HepG2 (cell line): ENCODE results near the gene ARHGEF1. TPM values are rescaled to one million over a fixed set of nuclear protein-coding genes. Genes with fewer than 3 reads are reported as not detected.

Experiments
- E2F2 ChIP-seq: sonication (generic); formaldehyde crosslinking; IDR thresholded peaks from 2 replicates; pipeline ENCODE4 v1.4.0; 2020; ENCODE audit warnings: missing genetic modification reagents, borderline replicate concordance
- NR2C2 ChIP-seq: sonication (generic); formaldehyde crosslinking; IDR thresholded peaks from 2 replicates; pipeline ENCODE4 v1.4.0; 2020; ENCODE audit warnings: missing genetic modification reagents, mild to moderate bottlenecking, moderate library complexity, borderline replicate concordance
- PAXIP1 ChIP-seq: sonication (generic); formaldehyde crosslinking; conservative IDR thresholded peaks from 2 replicates; pipeline ENCODE4 v1.4.0; 2020; ENCODE audit warnings: mild to moderate bottlenecking, missing genetic modification reagents, moderate library complexity
- RBM39 ChIP-seq: fragments of 200-400 bp; formaldehyde crosslinking; IDR thresholded peaks from one replicate; pipeline ENCODE4 v1.6.1; 2018; ENCODE audit warnings: antibody characterized with exemption, mild to moderate bottlenecking, low read depth, low read length; ENCODE audit not compliant: poor library complexity, severe bottlenecking
- SAFB2 ChIP-seq: sonication (generic); formaldehyde crosslinking; IDR thresholded peaks from 2 replicates; pipeline ENCODE4 v1.5.1; 2020; ENCODE audit warnings: missing genetic modification reagents, low read depth, mild to moderate bottlenecking, borderline replicate concordance
- SIX4 ChIP-seq: sonication (generic); formaldehyde crosslinking; IDR thresholded peaks from 2 replicates; pipeline ENCODE4 v1.4.0; 2020; ENCODE audit warnings: missing genetic modification reagents
- SKIL ChIP-seq: sonication (generic); formaldehyde crosslinking; IDR thresholded peaks from 2 replicates; pipeline ENCODE4 v1.8.0; 2022; ENCODE audit warnings: missing genetic modification reagents, mild to moderate bottlenecking, moderate library complexity, borderline replicate concordance
- SMC3 ChIP-seq: IDR thresholded peaks from 2 replicates; pipeline ENCODE4 v1.6.1; 2011; ENCODE audit warnings: low read length, improper control_type of control experiment
- SOX5 ChIP-seq: IDR thresholded peaks from 2 replicates; pipeline ENCODE4 v1.6.1; 2016; ENCODE audit warnings: borderline replicate concordance
- SOX6 ChIP-seq, 2 experiments: fragments of 450-650 bp in 1 of 2; sonication (generic) in 1 of 2; formaldehyde crosslinking in 1 of 2; IDR thresholded peaks; 2 replicates each; pipeline versions ENCODE4 v1.4.0 to v1.6.1; 2017 to 2020; ENCODE audit warnings: antibody characterized with exemption in 1 of 2, mild to moderate bottlenecking in 1 of 2, missing genetic modification reagents in 1 of 2
- ZKSCAN8 ChIP-seq: IDR thresholded peaks from 2 replicates; pipeline ENCODE4 v1.6.1; 2016; ENCODE audit warnings: borderline replicate concordance, missing genetic modification reagents, missing compliant biosample characterization
- ZMYM3 ChIP-seq: sonication (generic); formaldehyde crosslinking; IDR thresholded peaks from 2 replicates; pipeline ENCODE4 v1.5.1; 2020; ENCODE audit warnings: mild to moderate bottlenecking, missing genetic modification reagents
- ZNF350 ChIP-seq: sonication (generic); formaldehyde crosslinking; IDR thresholded peaks from 2 replicates; pipeline ENCODE4 v1.4.0; 2020; ENCODE audit warnings: mild to moderate bottlenecking, low read depth, missing genetic modification reagents, borderline replicate concordance
- ZNF607 ChIP-seq: sonication (generic); formaldehyde crosslinking; IDR thresholded peaks from 2 replicates; pipeline ENCODE4 v1.5.1; 2020; ENCODE audit warnings: missing genetic modification reagents, mild to moderate bottlenecking, borderline replicate concordance
- ZNF609 ChIP-seq: sonication (generic); formaldehyde crosslinking; IDR thresholded peaks from 2 replicates; pipeline ENCODE4 v1.4.0; 2020; ENCODE audit warnings: mild to moderate bottlenecking, missing genetic modification reagents, borderline replicate concordance
- ZNF614 ChIP-seq: IDR thresholded peaks from 2 replicates; pipeline ENCODE4 v1.6.1; 2018; ENCODE audit warnings: missing biosample characterization, missing genetic modification reagents, inconsistent platforms, borderline replicate concordance
- ZNF709 ChIP-seq: sonication (generic); formaldehyde crosslinking; IDR thresholded peaks from 2 replicates; pipeline ENCODE4 v1.5.0; 2020; ENCODE audit warnings: mild to moderate bottlenecking, missing genetic modification reagents
- ZSCAN12 ChIP-seq: sonication (generic); formaldehyde crosslinking; IDR thresholded peaks from 2 replicates; pipeline ENCODE4 v1.9.0; 2021; ENCODE audit warnings: mild to moderate bottlenecking, missing genetic modification reagents
- polyA plus RNA-seq, 8 experiments: library from polyadenylated mRNA; depleted of rRNA in 3 of 8; stranded (reverse) in 7 of 8; unstranded in 1 of 8; fragments of >200 nt; fragmentation: Illumina TruSeq in 4 of 8; extraction: Trizol in 4 of 8; gene quantifications; 2 replicates each; pipeline versions ENCODE4 v1.2.1 to v1.2.3, GENCODE V29; 2011 to 2016; ENCODE audit warnings: low read depth in 4 of 8, missing spikeins in 1 of 8, mixed read lengths in 1 of 8; ENCODE audit not compliant: insufficient read depth in 1 of 8
- total RNA-seq, 5 experiments: library from RNA; depleted of rRNA; stranded (reverse); fragments of >200 nt; fragmentation: Illumina TruSeq; extraction: Trizol; gene quantifications; 2 replicates each; pipeline ENCODE4 v1.2.3, GENCODE V29; 2016; ENCODE audit warnings: low read depth in 1 of 5

Gene ARHGEF1
- total and polyA plus RNA-seq, 2 of the 13 experiments (the other 11 are each of a cell fraction or from before 2014, with no cell fraction given), result 33.7 to 34.7 TPM

- TF ChIP-seq SKIL (CRISPR knock-in tag), result peak; percentile 46; the same call in 1 of the 2 replicates
- peak; percentile 55 for TF ChIP-seq PAXIP1 (CRISPR knock-in tag)
- no peak for TF ChIP-seq ZSCAN12 (CRISPR knock-in tag)
- no peak for TF ChIP-seq SOX6 (IDR thresholded peaks at IDR 0.05)
- TF ChIP-seq SOX6 (CRISPR knock-in tag; IDR thresholded peaks at IDR 0.05), result peak; percentile 26; the same call in 1 of the 2 replicates
- no peak for TF ChIP-seq SOX5 (CRISPR knock-in tag)
- peak; percentile 24; the same call in 1 of the 2 replicates for TF ChIP-seq ZNF609
- TF ChIP-seq SIX4 (CRISPR knock-in tag), result no peak
- peak; percentile 64; the same call in 1 of the 2 replicates for TF ChIP-seq ZMYM3 (CRISPR knock-in tag)
- TF ChIP-seq NR2C2 (CRISPR knock-in tag), result peak; percentile 94
- peak; percentile 16; the same call in 1 of the 2 replicates for TF ChIP-seq SMC3
- no peak for TF ChIP-seq ZNF607 (CRISPR knock-in tag)
- no peak for TF ChIP-seq ZNF709
- no peak for TF ChIP-seq ZNF614
- no peak for TF ChIP-seq SAFB2
- no peak for TF ChIP-seq RBM39
- TF ChIP-seq E2F2 (CRISPR knock-in tag), result no peak
- no peak for TF ChIP-seq ZNF350
- TF ChIP-seq ZKSCAN8, result no peak
Measured at GRCh38 chr19:41893899-41894298, 10.9 kb downstream of the ARHGEF1 start (continued).
